GM18519 (cell line): ENCODE data around the gene TRIM39.
"Not testable (repeated sequence)": the region's sequence is repeated elsewhere in the genome, so short reads cannot be mapped to it uniquely, and the experiment has no call there.

Source experiments
- ATAC-seq: cut with Tn5 transposase; IDR thresholded peaks from one replicate; pipeline ENCODE4 v1.9.1; 2021; ENCODE audit warnings: mild to moderate bottlenecking, moderate library complexity; ENCODE audit not compliant: unreplicated experiment, low FRiP score

The TRIM39 gene

GRCh38 chr6:30359276-30359675 lies 32.5 kb downstream of the TRIM39 start:
- no peak for ATAC-seq

DNA sequence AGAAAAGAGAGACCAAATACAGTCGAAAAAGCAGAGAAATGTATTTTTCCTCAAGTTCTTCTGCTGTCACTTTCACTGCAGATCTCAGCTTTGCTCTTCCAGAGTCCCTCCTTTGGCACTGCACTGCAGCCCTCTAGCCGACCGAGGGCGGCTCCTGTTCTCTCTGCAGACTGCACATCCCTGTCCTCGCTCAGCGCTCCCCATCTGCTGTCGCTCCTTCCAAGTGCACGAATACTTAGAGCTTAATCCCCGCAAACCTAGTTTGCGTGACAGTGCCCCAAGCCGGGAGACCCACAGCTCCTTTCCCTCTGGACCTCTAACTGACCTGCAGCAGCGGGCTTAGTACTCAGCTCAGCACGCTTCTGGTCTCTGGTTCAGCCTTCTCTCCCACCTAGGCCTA lies 33.4 kb downstream of the TRIM39 start:
- ATAC-seq: no peak

DNA sequence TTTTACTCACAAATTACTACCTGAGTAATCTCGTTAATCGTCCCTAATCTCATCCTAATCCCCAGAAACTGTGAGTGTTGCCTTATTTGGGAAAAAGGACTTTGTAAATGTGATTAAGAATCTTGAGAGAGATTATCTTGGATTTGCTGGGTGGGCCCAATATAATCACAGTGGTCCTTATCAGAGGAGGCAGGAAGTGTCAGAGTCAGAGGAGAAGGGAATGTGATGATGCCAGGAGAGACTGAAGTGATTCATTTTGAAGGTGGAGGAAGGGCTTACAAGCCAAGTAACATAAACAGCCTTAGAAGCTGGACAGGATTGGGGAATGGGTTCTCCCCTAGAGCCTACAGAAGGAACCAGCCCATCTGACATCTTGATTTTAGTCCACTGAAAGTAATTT lies 34.9 kb downstream of the TRIM39 start:
- ATAC-seq: no peak

GRCh38 chr6:30363459-30363858 lies 36.7 kb downstream of the TRIM39 start:
- ATAC-seq: no peak

- ATAC-seq: no peak
Measured at GRCh38 chr6:30364591-30364990, 37.9 kb downstream of the TRIM39 start.

GRCh38 chr6:30369280-30369679 lies 42.6 kb downstream of the TRIM39 start:
- ATAC-seq: not testable (repeated sequence)

DNA sequence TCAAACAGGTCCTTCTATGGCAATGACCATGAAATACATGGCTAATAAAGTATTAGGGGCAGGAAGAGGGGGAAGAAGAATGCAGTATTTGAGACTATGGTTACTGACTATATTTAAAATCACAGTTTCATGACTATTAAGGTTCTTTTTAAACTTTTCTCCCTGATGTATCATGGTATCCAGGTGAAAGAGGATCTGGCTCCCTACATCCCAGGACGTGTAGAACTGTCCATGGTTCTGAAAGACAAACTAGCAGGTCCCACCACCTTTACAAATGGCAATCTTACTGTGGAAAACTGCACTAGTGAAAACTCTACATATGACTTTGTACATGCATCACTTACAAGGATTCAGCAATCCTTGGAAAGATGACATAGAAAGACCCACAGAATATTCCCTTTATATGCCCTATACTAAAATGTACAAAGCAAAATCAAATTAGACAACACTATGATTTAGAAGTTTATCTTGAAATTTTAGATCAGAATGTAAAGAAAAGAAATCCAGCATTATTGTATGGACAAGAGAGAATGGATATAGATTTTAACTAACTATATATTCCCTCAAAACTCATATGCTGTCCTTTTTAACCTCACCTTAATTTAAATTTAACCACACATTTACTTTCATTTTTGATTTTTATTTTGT lies 51.7 kb downstream of the TRIM39 start:
- ATAC-seq: no peak

DNA sequence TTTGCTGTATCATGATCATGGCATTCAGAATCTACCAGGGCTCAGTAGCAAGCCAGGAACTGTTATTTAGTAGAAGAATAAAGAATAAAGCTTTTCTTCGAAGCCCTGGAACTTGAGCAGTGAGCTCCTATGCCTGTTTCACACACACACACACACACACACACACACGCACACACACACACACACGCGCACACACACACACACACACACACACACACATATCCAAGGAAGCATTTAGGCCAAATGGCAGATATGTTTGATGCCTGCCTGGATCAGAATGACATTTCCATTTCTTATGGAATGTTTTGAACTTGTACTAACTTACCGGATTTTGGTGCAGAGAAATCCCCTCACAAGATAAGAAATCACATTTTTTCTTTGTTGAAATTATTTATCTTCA lies 53.7 kb downstream of the TRIM39 start:
- ATAC-seq: no peak

DNA sequence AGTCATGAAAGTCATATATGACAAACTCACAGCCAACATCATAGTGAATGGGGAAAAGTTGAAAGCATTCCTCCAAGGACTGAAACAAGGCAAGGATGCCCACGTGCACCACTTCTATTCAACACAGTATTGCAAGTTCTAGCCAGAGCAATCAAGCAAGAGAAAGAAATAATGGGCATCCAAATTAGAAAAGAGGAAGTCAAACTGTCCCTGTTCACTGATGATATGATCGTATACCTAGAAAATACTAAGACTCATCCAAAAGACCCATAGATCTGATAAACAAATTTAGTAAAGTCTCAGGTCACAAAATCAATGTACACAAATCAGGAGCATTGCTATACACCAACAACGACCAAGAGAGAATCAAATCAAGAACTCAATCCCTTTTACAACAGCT lies 59.4 kb downstream of the TRIM39 start:
- no peak for ATAC-seq

GRCh38 chr6:30391240-30391639 lies 64.5 kb downstream of the TRIM39 start:
- ATAC-seq: no peak
